ENCODE data around the gene ERVFRD-1. TPM values are rescaled to one million over a fixed set of nuclear protein-coding genes. Genes with fewer than 3 reads are reported as not detected.
"Not testable (repeated sequence)": the region's sequence is repeated elsewhere in the genome, so short reads cannot be mapped to it uniquely, and the experiment has no call there.

Gene ERVFRD-1
- total RNA-seq, 4 donors from 2014 or later, result 0.24 to 0.32 TPM; not detected in 2

DNA sequence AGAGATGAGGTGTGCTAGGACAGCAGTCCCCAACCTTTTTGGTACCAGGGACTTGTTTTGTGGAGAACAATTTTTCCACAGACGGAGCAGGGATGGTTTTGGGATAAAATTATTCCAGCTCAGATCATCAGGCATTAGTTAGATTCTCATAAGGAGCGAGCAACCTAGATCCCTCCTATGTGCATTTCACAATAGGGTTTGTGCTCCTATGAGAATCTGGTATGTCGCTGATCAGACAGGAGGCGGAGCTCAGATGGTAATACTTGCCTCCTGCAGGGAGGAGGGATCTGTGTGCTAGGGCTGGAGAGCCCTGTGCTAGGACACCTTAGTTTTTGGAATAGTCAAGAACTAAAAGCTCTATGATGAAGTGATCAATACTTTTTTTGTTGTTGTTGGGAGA, 15.4 kb downstream of the ERVFRD-1 start:
- no peak for ATAC-seq (ENCODE audit: low FRiP score)
- DNase-seq (ENCODE audit: low spot score), result no peak
- TF ChIP-seq, protein P1, sequence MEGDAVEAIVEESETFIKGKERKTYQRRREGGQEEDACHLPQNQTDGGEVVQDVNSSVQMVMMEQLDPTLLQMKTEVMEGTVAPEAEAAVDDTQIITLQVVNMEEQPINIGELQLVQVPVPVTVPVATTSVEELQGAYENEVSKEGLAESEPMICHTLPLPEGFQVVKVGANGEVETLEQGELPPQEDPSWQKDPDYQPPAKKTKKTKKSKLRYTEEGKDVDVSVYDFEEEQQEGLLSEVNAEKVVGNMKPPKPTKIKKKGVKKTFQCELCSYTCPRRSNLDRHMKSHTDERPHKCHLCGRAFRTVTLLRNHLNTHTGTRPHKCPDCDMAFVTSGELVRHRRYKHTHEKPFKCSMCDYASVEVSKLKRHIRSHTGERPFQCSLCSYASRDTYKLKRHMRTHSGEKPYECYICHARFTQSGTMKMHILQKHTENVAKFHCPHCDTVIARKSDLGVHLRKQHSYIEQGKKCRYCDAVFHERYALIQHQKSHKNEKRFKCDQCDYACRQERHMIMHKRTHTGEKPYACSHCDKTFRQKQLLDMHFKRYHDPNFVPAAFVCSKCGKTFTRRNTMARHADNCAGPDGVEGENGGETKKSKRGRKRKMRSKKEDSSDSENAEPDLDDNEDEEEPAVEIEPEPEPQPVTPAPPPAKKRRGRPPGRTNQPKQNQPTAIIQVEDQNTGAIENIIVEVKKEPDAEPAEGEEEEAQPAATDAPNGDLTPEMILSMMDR (IDR thresholded peaks at IDR 0.05), result no peak

DNA sequence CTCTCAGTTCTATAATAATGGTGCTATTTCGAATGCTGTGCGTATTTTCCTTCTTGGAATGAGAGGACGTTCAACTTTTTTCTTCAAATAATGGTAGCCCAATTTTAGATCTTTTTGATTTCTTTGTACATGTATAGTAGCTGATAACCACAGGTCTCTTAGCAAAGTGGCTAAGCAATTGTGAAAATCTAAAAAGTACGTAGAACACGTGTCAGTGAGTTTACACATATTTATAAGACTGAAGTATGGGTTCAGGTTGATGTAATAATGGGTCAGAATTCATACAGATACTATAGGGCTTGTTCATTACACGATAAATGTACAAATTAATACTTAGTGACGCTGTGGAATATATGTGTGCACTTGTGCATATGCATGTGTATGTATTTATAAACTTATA, 16.6 kb downstream of the ERVFRD-1 start:
- DNase-seq (ENCODE audit: low spot score), result no peak
- ATAC-seq (ENCODE audit: low FRiP score), result no peak
- TF ChIP-seq, protein P1 (IDR thresholded peaks at IDR 0.05), result no peak

DNA sequence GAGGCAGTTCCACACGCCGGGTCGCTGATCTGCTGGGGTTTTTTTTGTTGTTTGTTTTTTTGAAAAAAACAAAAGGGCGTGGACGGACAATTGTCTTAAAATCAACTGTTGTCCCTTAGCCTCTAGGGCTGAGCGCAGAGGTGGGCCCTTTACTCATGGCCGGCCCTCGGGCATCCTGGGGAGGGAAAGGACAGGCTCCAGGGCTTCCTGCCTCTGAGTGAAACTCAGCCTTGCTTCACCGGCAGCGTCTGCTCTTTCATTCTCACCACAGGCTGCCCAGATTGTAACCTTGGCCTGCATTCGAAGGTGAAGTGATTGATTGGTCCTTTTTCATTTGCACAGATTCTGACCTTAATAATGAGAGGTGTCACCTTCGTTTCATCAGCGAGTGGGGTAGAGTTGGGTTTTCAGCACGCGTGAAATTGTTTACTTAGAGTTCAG, 17.1 kb downstream of the ERVFRD-1 start:
- TF ChIP-seq, protein P1 (IDR thresholded peaks at IDR 0.05), result no peak
- no peak for DNase-seq (ENCODE audit: low spot score)
- ATAC-seq (ENCODE audit: low FRiP score), result peak; percentile 16

DNA sequence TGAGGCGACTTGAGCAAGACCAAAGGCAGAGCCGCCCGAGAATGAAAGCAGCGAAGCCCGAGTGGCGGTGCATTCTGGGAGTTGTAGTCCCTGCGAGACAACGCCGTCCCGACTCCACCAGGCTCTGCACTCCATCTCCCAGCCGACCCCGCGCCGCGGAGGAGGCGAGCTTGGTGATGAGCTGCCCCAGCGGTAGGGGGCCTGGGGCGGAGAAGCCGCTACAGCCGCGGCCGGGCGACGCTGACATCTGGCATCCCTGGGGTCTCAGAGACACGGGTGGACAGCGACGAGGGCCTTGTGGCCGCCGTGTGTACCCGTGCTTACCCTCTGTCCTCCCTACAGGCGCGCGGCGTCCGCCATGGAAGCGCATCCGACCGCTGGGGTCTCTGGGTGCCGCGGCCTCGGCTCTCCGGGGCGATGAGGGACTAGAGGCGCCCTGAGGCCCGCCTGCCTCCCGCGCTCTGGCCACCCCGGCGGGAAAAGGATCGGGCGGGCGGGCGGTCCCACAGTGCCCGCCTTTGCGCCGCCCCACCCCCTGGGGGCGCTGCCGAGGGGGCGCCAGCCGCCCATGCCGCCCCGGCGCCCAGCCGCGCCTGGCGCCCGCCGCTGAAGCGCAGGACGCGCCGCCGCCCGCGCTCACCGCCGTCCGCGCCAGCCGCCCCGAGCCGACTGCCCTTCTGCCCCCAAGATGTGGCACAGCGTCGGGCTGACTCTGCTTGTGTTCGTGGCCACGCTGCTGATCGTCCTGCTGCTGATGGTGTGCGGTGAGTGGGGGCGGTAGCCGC, 17.7 kb downstream of the ERVFRD-1 start, which contains the start of gene SMIM13:
Gene SMIM13 (plus strand): TSS at position 209 of the 785 bp plus-strand sequence. CDS start 480 bp downstream, at position 689.
- peak; percentile 98 for ATAC-seq (ENCODE audit: low FRiP score)
- peak; percentile 85 for DNase-seq (ENCODE audit: low spot score)
- TF ChIP-seq, protein P1 (IDR thresholded peaks at IDR 0.05), result peak in 1 of 3 donors; percentile 62

DNA sequence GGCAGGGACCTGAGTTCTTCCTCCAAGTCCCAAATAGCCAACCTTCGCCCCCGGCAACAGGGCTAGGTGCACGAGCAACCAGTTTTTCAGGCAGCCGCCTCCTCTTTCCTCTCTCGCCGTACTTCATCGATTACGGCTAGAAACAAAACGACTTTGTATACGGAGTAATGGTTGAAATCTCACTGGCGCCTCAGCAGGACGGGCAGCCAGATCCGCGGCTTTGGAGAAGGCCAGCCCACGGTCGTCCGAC, 18.2 kb downstream of the ERVFRD-1 start:
- ATAC-seq (ENCODE audit: low FRiP score) (peak; percentile 5), DNase-seq (ENCODE audit: low spot score) (no peak)
- TF ChIP-seq, protein P1 (IDR thresholded peaks at IDR 0.05), result no peak

DNA sequence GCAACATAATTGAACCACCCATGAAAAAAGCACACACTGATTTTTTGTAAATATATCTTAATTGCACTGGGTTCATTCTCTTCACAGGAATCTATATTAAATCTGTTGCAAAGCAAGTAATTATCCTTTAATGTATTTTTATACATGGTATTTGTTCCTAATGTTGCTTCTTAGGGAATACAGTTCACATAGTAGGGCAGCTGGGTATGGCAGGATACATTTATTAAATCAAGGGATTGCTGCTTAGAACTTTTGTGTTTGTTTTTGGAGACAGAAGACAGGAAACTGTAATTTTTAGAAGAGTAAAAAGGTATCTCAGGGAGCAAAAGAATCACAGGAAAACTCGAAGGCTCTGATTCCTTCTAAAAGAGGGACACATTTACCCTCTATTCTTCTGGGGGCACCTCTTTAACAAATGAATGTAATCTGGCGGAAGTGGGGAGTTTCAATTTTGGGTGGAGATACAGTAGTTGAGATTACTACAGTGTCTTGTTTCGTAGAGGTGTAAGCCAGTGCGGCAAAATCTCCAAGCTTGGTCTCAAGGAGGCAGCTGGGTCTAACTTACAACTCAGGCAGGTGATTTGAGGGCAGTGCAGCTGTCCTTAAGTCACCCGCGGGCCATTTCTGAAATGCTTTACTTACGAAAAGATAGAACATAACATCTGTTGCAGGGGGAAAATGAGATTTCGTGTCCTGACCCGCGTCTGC, 18.7 kb downstream of the ERVFRD-1 start:
- TF ChIP-seq, protein P1 (IDR thresholded peaks at IDR 0.05), result no peak
- peak; percentile 14 for ATAC-seq (ENCODE audit: low FRiP score)
- DNase-seq (ENCODE audit: low spot score), result no peak

DNA sequence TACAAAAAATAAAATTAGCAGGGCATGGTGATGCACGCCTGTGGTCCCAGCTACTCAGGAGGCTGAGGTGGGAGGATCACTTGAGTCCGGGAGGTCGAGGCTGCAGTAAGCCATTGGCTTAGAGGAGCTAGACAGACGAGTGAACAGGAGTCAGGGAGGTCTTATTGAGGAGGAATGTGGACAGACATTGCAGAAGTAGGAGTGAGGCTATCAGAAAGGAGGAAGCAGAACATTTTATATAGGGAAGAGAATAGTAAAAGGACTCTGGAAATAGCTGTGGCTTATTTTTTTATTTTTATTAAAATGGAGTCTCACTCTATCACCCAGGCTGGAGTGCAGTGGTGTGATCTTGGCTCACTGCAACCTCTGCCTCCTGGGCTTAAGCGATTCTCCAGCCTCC, 20.4 kb downstream of the ERVFRD-1 start:
- not testable (repeated sequence) for DNase-seq (ENCODE audit: low spot score); ATAC-seq (ENCODE audit: low FRiP score)
